Omental fat pad (tissue), 4 donors: ENCODE measurements around the gene ARFGAP2. TPM values are rescaled to one million over a fixed set of nuclear protein-coding genes. Genes with fewer than 3 reads are reported as not detected.

Experiments
- ATAC-seq: fragments of 150-250 bp; one replicate; pipeline ENCODE4 v1.9.1; 2016; ENCODE audit warnings: mild to moderate bottlenecking, moderate library complexity; ENCODE audit not compliant: low FRiP score
- DNase-seq: peaks from one replicate; pipeline ENCODE4 v3.0.0-alpha.2; 2019; ENCODE audit warnings: low spot score
- total RNA-seq, 4 donors: library from RNA; depleted of rRNA; stranded (reverse); fragments of >200 nt; gene quantifications; one replicate each; pipeline ENCODE4 v1.1.0, GENCODE V29; 2016
- TF ChIP-seq, protein P1 (sequence below), 3 donors: fragments of 450-650 bp; IDR thresholded peaks; one replicate each; pipeline ENCODE4 v1.5.1; 2016 to 2017; ENCODE audit warnings: antibody characterized with exemption in 3 of 3, mild to moderate bottlenecking in 3 of 3, moderate library complexity in 2 of 3

Gene ARFGAP2
- total RNA-seq, 4 donors from 2014 or later = 82.3 to 179 (median 108) TPM

DNA sequence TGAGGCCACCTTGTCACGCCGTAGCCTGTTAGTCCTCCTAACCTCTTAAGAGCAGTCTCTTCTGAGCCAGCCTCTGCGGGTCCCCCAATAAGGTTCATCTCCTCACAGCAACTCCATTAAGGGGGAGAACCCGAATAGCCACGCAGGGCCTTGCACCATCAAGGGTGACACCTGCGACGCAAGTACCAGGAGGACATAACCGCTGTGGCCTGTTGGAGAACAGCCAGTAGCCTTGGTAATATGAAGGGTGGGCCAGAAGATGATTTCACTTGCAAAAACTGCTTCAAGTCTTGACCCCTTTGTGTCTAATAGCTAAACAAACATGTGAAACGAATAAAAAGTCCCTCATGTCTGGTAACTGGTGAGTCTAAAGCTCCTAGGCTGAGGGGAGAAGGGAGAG lies 14.8 kb downstream of the ARFGAP2 start:
- ATAC-seq (no peak), DNase-seq (no peak)
- TF ChIP-seq, protein P1, sequence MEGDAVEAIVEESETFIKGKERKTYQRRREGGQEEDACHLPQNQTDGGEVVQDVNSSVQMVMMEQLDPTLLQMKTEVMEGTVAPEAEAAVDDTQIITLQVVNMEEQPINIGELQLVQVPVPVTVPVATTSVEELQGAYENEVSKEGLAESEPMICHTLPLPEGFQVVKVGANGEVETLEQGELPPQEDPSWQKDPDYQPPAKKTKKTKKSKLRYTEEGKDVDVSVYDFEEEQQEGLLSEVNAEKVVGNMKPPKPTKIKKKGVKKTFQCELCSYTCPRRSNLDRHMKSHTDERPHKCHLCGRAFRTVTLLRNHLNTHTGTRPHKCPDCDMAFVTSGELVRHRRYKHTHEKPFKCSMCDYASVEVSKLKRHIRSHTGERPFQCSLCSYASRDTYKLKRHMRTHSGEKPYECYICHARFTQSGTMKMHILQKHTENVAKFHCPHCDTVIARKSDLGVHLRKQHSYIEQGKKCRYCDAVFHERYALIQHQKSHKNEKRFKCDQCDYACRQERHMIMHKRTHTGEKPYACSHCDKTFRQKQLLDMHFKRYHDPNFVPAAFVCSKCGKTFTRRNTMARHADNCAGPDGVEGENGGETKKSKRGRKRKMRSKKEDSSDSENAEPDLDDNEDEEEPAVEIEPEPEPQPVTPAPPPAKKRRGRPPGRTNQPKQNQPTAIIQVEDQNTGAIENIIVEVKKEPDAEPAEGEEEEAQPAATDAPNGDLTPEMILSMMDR (IDR thresholded peaks at IDR 0.05) = no peak

GRCh38 chr11:47161134-47161854 lies 15.4 kb downstream of the ARFGAP2 start:
- TF ChIP-seq, protein P1 (IDR thresholded peaks at IDR 0.05) = peak in 1 of 3 donors; percentile 24
- DNase-seq (no peak), ATAC-seq (peak; percentile 61)

DNA sequence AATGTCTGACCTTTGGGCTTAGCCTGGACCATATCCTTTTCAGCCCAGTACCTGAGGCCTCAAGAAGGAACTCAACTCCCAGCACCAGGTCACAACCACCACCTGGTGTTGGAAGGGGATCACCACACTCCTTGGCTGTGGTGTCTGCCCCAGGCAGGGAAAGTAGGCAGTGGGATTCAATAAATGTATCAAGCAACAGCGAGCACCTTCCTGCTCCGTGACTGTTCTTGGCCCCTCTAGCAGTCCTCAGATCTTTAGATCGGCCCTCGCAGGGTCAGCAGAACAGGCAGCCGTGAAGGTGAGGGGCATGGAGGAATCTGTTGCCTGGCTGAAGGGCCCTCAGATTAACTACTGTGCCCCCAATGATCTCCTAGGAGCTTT lies 15.9 kb downstream of the ARFGAP2 start:
- DNase-seq (no peak), ATAC-seq (no peak)
- TF ChIP-seq, protein P1 (IDR thresholded peaks at IDR 0.05) = no peak

- TF ChIP-seq, protein P1 (IDR thresholded peaks at IDR 0.05) = no peak
- DNase-seq = no peak
- ATAC-seq = no peak
These were observed 18.4 kb downstream of the ARFGAP2 start for GRCh38 chr11:47158242-47158641.

DNA sequence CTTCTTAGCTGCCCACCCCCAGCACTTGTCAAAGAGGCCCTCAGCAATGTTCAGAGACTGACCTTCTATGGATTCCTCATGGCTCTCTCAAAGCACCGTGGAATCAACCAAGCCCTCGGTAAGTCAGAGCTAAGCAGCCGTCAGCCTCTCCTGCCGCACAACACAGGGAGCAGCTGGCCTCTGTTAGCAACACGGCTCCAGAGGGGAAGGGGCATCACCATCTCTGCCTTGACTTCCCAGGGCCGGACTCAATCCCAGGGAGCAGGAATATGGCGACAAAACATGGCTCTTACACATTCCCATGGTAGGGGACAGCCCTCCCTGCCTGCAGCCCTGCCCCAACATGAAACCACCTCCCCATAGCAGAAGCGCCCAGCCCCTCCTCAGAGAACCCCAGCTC lies 18.9 kb downstream of the ARFGAP2 start:
- TF ChIP-seq, protein P1 (IDR thresholded peaks at IDR 0.05) = no peak
- no peak for ATAC-seq
- no peak for DNase-seq

- ATAC-seq (no peak), DNase-seq (no peak)
- TF ChIP-seq, protein P1 (IDR thresholded peaks at IDR 0.05) = no peak
These were observed 19.7 kb downstream of the ARFGAP2 start for GRCh38 chr11:47156951-47157350.

DNA sequence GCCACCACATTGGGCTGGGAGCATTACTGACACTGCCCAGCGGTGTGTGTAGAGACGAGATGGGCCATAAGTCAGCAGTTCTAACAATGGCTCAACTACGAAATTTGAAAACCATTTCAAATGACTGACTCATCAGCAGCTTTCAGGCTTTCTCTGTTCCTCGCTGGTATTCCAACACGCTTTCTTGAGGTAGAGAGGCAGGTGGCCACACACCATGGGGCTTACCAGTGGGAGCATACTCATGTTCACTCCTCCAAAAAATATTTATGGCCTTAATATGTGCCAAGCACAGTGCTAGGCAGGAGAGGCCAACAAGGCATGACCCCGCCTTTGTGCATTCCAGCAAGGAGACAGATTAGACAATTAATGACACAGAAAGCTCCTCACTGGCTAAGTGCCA lies 20.3 kb downstream of the ARFGAP2 start:
- no peak for DNase-seq
- ATAC-seq = no peak
- TF ChIP-seq, protein P1 (IDR thresholded peaks at IDR 0.05) = no peak
